GM03348 (cell line): ENCODE data around the gene ZNF90.
"Not testable (repeated sequence)": the region's sequence is repeated elsewhere in the genome, so short reads cannot be mapped to it uniquely, and the experiment has no call there.

ENCODE experiments used
- DNase-seq: peaks from one replicate; pipeline ENCODE4 v3.0.0; 2012; ENCODE audit warnings: low spot score

Gene ZNF90

DNA sequence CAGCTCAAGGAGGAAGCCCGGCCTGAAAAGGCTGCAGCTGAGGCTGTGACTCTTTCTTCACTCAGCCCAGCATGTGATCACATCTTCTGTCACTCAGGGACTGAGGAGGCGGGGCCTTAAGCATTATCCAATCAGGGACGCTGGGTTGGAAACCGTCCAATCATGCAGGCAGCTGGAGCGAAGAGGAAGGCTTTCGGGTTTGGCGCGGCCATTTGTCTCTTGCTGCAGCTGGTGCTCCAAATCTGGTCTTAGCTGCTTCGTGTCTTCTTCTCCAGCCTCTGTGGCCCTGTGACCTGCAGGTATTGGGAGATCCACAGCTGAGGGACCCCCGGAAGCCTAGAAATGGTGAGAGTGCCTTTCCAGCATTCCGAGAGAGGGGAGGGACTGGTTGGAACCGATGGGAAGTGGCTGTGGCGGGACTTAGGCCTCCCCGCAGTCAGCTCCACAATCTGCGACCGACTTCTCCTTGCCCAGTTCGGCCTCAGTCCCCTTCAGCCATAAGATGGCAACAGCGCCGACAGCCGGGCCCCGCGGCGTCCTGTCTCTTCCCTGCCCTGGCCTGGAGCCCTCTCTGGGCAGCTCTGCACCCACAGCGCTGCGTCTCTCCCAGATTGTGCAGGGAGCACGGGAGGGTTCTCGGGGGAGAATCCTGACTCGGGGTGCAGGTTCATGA lies at the start of gene ZNF90:
TSS of gene ZNF90 (plus strand) at position 210 of the 673 bp plus-strand sequence. CDS start at position 343, 133 bp downstream.
- peak; percentile 85 for DNase-seq

DNA sequence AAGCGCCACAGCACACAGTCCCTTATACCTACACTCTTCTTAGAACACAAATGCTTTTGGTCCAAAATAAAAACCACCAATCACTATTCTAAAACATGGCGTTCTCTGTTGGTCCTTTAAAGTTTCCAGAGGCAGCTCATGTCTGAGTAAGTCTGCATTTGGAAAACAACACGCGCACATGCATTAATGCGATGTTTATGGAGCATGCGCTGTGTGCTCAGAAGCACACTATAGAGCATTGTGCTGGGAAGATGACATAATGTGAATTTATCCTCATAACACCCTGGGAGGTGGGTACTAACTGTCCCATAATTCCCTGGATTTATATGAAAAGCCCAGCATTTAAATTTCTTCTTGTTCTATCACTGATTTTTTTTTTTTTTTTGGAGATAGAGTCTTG lies 49.2 kb upstream of the ZNF90 start:
- no peak for DNase-seq

DNA sequence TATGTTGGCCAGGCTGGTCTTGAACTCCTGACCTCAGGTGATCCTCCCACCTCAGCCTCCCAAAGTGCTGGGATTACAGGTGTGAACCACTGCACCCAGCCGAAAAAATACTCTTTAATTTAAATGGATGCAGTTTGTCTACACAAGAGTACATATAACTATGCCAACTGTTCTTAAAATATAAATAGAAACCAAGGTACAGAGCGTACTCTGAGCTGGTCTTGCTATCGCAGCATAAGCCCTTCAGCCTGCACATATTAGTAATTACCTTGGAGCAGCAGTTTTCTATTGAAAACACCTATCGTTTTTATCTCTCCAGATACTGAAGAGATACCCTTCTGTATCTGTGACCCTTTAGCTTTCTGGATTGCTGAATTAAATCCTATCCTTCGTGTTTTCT lies 41.9 kb upstream of the ZNF90 start:
- DNase-seq: no peak

DNA sequence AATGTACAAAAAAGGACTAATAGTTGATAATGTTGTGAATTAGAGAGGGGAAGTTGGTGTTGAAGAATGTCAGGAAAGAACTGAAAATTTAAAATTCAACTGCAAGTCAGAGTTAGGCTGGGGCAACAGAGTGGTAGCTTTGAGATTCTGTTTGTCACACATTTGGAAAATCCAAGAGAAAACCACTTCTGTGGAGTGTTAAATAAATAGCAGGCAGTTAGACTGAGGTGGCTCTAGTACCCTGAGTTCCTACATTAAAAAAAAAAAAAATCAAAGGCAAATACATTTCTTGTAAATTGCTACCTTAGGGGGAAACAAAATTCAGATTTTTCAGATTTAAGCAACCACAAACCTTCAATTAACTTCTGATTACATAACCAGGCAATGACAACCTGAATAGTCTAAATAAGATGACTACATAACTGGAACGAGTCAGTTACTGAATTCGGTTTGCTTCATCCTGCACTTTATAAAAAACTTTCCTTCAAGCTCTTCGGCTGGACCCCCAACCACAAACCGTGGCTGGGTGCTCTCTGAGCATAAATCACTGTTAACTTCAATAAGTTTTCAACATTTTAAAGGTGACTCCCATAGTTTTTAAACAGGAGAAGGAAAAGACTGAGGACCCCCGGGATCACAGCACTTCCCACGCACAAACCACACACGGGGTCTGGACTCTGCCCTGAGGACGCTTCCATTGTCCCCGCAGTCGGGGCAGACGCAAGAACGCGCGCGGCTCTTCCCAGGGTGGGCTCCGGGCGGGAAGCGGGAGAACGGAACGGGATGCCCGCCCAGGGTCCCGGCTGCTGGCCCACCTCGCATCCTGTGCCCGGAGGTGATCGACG lies 39.2 kb upstream of the ZNF90 start:
- DNase-seq: peak; percentile 11

DNA sequence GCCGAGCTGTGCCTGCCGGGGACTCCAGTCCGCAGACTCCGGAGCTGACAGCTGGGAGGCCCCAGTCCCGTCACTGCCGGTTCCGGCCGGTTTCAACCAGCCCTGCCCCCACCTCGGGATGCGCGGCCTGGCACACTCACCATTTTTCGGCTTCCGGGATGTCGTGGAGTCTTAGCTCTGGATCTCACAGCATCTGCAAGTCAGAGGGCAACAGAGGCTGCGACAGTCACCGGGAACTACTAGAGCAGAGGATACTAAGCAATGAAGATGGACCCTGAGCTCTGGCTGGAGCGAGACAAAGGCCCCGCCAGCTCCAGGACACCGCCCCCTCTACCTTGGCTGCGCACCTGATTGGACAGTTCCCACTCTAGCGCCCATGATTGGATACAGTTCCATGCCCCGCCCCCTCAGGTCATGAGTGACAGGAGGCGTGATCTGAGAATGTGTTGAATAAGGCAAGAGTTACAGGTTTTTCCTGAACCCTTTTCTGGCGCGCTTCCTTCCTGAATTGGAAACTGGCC lies 38.5 kb upstream of the ZNF90 start, which contains the start of gene ZNF682:
TSS of gene ZNF682 (minus strand) at position 303 of the 521 bp plus-strand sequence. CDS start at position 143, 160 bp downstream.
- DNase-seq: peak; percentile 99

DNA sequence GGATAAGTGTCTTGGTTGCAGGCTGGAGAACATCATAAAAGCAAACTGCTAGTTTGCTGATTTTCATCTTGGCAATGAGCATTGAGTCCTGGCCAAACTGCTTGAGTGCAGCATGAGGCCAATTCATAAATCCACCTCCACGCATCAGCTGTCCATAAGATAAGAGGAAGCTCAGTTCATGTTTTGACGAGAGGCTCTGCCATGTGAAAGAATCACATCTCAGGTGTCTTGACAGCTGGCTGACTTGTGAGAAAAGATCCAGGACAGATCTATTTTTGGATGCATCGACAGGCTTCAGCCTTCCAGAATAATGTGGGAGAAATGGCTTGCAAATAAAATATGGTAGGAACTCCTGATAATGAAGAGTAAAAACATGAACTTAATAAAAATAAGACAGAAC lies 33.1 kb upstream of the ZNF90 start:
- DNase-seq: no peak

DNA sequence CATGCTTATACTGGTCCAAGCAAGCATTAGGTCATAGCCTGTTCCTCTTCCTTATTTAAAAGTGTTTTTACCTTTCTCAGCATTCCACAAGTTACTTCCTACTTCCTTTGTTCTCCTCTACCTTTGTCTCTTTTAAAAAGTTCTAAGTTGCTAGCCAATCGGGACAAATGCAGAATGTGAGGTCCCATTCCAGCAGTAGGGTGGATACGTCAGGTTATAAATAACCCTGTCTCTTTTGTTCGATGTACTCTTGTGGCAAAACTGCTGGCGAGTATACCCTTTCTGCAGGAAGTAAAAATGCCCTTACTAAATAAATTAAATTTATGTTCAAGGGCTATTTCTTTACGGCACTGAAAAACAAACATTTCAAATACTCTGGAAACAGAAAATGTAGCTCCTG lies 32.1 kb upstream of the ZNF90 start:
- not testable (repeated sequence) for DNase-seq

DNA sequence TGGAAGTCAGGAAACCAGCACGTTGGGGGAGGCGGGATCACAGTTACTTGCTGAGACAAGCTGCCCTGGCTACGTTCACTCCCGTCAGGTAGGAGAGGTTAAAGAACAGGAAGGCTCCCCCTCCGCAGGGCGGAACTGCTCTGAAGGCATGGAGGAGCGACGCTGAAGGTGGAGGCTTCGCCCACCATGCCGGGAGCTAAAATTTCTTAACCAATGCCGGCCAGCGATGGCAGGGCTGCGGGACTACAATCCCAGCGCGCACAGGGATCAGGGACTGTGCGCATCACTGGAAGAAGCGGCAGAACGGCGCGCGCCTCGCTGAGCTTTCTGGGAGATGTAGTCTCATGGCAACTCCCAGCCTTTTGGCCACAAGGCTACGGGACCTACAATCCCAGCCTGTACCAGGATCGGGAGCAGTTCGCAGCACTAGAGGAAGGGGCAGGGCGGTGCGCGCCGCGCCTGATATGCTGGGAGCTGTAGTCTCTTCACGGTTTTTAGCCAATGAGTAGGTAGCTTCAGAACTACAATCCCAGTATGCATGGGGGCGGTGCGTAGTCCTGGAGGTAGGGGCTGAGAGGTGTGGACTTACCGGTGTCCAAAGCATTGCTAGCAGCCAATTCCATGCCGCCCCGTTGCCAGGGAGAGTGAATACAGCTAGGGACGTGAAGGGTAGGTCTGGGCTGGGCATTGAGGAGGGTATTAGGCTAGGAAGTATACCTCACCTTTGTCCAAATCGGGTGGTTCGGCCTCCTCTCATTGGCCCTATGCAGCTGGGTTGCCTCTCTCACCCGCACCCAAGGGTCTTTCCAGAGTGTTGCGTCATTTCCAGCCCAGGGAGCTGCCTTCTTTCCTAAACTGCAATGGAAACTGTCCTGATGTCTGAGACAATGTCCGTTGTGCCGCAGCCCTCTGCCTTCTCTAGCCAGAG lies 25.7 kb upstream of the ZNF90 start:
- peak; percentile 86 for DNase-seq

DNA sequence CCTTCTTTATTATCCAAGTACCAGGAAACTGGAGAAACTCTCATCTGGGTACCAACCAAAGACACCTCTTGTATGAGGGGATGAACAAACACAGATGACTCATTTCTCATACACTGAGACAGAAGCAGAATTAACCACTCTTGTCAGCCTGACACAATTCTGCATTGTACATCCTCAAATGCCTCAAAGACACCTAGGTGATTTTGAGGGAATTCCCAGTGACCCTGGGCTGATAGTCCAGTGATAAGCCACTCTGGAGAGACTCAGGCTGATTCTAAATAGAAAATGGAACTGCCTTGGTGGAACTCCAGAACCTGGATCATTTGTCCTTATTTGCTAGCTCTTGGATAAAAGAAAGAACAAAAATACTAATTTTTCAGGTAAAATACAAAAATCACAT lies 19.1 kb upstream of the ZNF90 start:
- not testable (repeated sequence) for DNase-seq

DNA sequence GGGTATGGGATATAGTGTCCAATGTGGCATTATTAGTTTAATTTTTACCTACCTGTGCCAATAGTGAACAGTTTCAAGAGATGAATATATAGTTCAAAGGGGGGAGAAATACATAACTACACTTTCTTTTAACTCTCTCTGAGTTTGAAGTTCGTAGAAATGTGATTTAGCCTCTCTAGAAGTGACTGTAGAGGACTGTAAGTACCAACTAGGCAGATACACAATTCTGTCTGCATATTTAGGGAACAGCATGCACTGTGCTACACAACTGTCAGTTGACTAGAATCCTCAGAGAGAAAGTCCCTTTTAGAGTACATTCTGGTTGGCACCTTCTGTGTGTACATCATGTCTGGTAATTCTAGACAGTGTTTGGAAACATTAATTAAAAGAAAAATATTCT lies 17.5 kb upstream of the ZNF90 start:
- DNase-seq: no peak

DNA sequence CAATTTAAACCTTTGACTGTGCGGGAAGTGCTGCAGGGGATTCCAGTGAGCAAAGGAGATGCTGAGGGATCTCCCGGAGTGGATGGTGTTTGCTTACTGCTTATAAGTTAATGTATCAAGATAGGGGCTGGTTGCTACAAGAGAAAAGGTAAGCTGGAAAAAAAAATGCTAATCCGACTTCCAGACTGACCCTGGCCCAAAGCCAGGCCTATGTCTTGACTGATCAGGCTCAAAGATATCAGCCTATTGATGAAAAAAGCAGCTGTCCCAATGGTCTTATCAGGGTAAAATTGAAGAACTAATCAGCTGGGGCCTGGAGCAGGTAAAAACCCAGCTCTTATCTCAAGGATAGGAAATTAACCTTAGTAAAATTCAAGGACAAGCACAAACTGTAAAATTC lies 10.9 kb upstream of the ZNF90 start:
- no peak for DNase-seq

DNA sequence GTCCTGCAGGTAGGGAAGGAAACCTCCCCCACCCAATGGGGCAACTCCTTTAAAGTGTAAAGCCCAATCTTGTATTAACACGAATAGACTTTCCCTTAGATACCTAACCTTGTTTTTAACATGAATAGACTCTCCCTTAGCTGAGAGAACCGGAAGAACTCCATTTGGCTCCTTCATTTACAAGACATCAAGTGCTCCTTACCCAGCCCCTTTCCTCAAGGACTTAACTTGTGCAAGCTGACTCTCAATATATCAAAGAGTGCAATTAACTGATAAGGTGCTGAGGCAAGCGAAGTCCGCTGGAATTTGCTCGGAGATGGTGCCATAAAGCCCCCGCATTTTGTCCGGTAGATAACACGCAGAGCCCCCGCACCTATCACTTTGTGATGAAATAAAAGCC lies 9.9 kb upstream of the ZNF90 start:
- no peak for DNase-seq

DNA sequence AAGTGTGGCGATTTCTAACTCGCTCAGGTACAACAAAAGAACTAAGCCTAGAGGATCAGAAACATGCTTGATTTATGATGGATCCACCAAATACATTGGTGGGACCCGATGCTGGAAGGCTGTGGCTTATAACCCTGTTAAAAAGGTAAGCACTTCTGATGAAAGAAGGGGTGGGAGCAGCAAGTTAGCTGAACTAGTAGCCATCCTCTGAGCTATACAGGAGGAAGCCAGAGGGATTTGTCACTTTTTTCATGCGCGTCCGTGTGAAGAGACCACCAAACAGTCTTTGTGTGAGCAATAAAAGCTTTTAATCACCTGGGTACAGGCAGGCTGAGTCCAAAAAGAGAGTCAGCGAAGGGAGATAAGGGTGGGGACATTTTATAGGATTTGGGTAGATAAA lies 9.2 kb upstream of the ZNF90 start:
- DNase-seq: not testable (repeated sequence)

DNA sequence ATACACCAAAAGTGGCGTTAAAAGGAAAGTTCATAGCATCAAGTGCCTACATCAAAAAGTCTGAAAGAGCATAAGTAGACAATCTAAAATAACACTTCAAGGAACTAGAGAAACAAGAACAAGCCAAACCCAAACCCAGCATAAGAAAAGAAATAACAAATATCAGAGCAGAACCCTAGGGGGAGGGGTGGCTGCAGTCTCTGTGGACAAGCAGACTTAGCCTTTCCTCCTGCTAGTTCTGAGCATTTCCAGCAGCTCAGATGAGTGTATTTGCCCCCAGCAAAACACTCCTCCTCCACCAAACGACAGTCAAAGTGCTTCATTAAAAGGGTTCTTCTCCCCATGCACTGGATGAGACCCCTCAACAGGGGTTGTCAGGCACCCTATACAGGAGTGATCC lies 7.1 kb upstream of the ZNF90 start:
- no peak for DNase-seq

DNA sequence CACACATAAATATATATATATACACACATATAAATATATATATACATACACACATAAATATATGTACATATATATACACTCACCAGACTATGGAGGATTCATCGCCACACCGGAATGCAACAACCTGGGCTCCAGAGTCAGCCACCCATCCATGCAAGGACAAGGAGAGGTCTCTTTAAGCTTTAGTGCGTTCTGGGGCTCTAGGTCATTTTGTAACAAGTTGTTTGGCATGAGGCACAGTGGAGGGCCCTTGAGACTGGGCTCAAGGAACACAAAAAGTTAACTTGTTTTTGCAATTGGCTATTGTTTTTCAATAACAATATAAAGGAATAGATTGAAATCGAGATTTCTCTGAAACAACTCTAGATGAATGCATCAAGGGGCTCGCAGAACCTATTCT lies 4.9 kb upstream of the ZNF90 start:
- no peak for DNase-seq

DNA sequence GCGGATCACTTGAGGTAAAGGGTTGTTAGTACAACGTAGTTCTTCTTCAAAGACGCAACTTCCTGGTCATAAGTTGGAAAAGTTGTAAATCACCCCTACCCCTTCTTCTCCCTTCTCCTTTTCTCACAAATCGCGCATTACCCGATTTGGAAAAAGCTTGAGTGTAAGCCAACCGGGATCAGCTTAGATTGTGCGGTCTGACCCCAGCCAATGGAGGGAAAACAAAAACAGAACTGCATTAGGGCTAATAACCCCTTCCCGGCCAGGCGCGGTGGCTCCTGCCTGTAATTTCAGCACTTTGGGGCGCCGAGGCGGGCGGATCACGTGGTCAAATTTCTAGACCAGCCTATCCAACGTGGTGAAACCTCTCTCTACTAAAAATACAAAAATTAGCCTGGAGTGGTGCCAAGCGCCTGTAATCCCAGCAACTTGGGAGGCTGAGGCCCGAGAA lies 806 bp downstream of the ZNF90 start:
- DNase-seq: peak; percentile 9

DNA sequence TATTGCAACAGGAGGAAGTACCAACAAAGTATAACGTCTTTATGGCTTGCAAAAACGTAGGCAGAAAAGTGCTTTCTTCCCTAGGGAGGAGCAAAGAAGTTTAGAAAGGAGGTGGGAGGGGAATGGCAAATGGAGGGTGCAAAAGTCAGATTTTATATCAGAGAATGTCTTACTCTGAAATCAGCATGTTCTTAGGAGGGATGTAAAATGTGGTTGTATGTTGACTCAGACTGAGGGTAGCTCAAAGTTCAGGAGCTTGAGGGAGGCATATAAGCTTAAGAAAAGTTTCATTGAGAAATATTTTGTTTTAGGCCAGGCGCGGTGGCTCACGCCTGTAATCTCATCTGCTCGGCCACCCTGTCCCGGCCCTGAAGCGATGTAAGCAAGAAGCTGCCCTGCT lies 1.7 kb downstream of the ZNF90 start:
- no peak for DNase-seq

DNA sequence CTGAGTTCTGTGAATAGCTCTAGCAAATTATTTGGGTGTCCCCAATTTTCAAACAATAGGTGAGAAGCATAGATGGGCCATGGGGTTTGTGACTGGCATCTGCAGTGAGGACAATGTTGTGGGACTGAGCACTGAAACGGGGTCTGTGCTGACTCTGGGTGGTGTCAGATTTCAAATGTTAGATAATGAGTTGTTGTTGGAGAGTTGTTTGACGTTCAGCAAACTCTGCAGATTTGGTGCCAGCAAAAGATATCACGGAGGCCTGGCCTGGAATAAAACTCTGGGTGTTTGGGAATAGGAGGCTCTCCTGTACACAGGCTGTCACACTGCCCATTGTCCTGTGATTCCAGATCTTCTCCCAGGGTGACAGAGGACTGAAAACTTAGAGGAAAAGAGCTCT lies 2.9 kb downstream of the ZNF90 start:
- DNase-seq: no peak

DNA sequence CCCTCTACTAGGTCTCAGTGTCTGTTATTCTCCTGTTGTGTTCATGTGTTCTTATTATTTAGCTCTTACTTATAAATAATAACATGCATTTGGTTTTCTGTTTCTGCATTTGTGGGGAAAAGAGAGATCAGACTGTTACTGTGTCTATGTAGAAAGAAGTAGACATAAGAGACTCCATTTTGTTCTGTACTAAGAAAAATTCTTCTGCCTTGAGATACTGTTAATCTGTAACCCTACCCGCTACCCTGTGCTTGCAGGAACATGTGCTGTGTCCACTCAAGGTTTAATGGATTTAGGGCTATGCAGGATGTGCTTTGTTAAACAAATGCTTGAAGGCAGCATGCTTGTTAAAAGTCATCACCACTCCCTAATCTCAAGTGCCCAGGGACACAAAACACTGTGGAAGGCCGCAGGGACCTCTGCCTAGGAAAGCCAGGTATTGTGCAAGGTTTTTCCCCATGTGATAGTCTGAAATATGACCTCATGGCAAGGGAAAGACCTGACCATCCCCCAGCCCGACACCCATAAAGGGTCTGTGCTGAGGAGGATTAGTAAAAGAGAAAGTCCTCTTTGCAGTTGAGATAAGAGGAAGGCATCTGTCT lies 4.5 kb downstream of the ZNF90 start:
- not testable (repeated sequence) for DNase-seq

DNA sequence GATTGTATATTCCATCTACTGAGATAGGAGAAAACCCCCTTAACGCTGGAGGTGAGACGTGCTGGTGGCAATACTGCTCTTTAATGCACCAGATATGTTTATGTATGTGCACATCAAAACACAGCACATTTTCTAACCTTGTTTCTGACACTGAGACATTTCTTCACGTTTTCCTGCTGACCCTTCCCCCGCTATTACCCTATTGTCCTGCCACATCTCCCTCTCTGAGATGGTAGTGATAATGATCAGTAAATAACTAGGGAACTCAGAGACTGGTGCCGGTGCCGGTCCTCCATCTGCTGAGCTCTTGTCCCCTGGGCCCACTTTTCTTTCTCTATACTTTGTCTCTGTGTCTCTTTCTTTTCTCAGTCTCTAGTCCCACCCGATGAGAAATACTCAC lies 5.1 kb downstream of the ZNF90 start:
- not testable (repeated sequence) for DNase-seq

DNA sequence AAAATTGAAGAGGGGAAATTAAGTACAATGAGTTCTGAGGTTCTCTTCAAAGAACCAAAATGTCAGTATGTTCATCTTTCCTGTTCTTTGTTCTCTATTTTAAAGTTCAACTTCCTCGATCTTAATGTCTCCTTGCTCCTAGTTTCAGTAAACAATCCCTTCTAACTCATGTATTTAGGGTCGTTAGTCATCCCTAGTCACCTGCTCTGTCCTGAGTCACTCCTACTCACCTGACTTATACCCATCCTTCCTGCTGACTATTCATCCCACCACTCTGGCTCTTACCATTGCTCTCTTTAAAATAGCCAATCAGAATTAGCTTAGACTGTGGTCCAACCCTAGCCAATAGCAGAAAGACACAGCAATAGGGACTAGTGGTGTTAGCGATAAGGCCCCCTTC lies 24.3 kb downstream of the ZNF90 start:
- DNase-seq: no peak
